SK-N-SH (cell line): ENCODE data around the gene PCGF2. TPM values are rescaled to one million over a fixed set of nuclear protein-coding genes. Genes with fewer than 3 reads are reported as not detected.
A peak's percentile ranks its signal among the peaks of the same experiment; 100 is the strongest.

Experiments used
- CTCF ChIA-PET: fragments of 300-600, 350-600 bp; formaldehyde crosslinking; extraction: SDS; loops from one replicate; lab custom pipeline; 2021; lab: Yijun Ruan, JAX
- POLR2A ChIA-PET: fragments of 350-600 bp; sonication (Branson Sonifier 250); formaldehyde crosslinking; extraction: SDS; loops from one replicate; lab custom pipeline; 2020; ENCODE audit warnings: antibody characterized with exemption, inconsistent platforms; lab: Yijun Ruan, JAX
- DNase-seq: peaks from one replicate; pipeline ENCODE4 v3.0.0; 2012
- H2AFZ ChIP-seq: fragments of 200-600 bp; sonication (generic); 2 replicates; pipeline ENCODE4 v1.8.1; 2016; ENCODE audit warnings: antibody characterized with exemption, mild to moderate bottlenecking, low read depth
- H3F3A ChIP-seq: fragments of 200-600 bp; sonication (generic); replicated peaks from 2 replicates; pipeline ENCODE3; 2016; ENCODE audit warnings: antibody characterized with exemption, mild to moderate bottlenecking; ENCODE audit not compliant: insufficient read depth
- H3K27ac ChIP-seq, 2 experiments: fragments of 200-500 bp in 1 of 2; fragments of 200-600 bp in 1 of 2; sonication (Bioruptor generic) in 1 of 2; sonication (generic), shearing (Covaris generic) in 1 of 2; 2 replicates each; pipeline versions ENCODE4 v1.5.1 to v1.6.1; 2014 to 2016; ENCODE audit warnings: low read depth in 2 of 2, inconsistent platforms in 1 of 2, low read length in 1 of 2, mild to moderate bottlenecking in 1 of 2, mixed read lengths in 1 of 2
- H3K27me3 ChIP-seq: fragments of 200-600 bp; sonication (generic), shearing (Covaris generic); 2 replicates; pipeline ENCODE4 v1.6.1; 2016; ENCODE audit warnings: mixed run types; ENCODE audit not compliant: insufficient read depth
- H3K36me3 ChIP-seq, 2 experiments: fragments of 200-500 bp in 1 of 2; fragments of 200-600 bp in 1 of 2; sonication (Bioruptor generic) in 1 of 2; sonication (generic) in 1 of 2; replicated peaks in 1 of 2; 2 replicates each; pipeline versions ENCODE3 to v1.5.1; 2014 to 2016; ENCODE audit warnings: low read length in 1 of 2, mild to moderate bottlenecking in 1 of 2; ENCODE audit not compliant: insufficient read depth in 2 of 2, control insufficient read depth in 1 of 2
- H3K4me1 ChIP-seq, 2 experiments: fragments of 200-500 bp in 1 of 2; fragments of 200-600 bp in 1 of 2; sonication (Bioruptor generic) in 1 of 2; sonication (generic), shearing (Covaris generic) in 1 of 2; 2 replicates each; pipeline versions ENCODE4 v1.5.1 to v1.6.1; 2014 to 2016; ENCODE audit warnings: low read depth in 1 of 2, low read length in 1 of 2, mixed run types in 1 of 2; ENCODE audit not compliant: insufficient read depth in 2 of 2, control insufficient read depth in 1 of 2
- H3K4me2 ChIP-seq: fragments of 200-600 bp; sonication (generic), shearing (Covaris generic); 2 replicates; pipeline ENCODE4 v1.6.1; 2017; ENCODE audit warnings: mixed run types
- H3K4me3 ChIP-seq, 2 experiments: fragments of 200-500 bp in 1 of 2; fragments of 200-600 bp in 1 of 2; sonication (Bioruptor generic) in 1 of 2; sonication (generic), shearing (Covaris generic) in 1 of 2; 2 replicates each; pipeline versions ENCODE4 v1.5.1 to v1.8.1; 2014 to 2016; ENCODE audit warnings: low read depth in 2 of 2, inconsistent platforms in 1 of 2, low read length in 1 of 2, mild to moderate bottlenecking in 1 of 2, mixed read lengths in 1 of 2, moderate library complexity in 1 of 2
- H3K79me2 ChIP-seq: fragments of 200-600 bp; sonication (generic); 2 replicates; pipeline ENCODE4 v1.8.1; 2017; ENCODE audit warnings: mild to moderate bottlenecking; ENCODE audit not compliant: insufficient read depth
- H3K9ac ChIP-seq: fragments of 200-600 bp; sonication (generic); 2 replicates; pipeline ENCODE4 v1.6.1; 2017; ENCODE audit warnings: mixed run types
- H3K9me2 ChIP-seq: fragments of 200-600 bp; sonication (generic); 2 replicates; pipeline ENCODE4 v1.6.1; 2017; ENCODE audit warnings: mixed run types
- H3K9me3 ChIP-seq: fragments of 200-600 bp; sonication (generic); 2 replicates; pipeline ENCODE4 v1.6.1; 2017; ENCODE audit warnings: mixed run types, mild to moderate bottlenecking, moderate library complexity
- H4K20me1 ChIP-seq: fragments of 200-600 bp; sonication (generic); 2 replicates; pipeline ENCODE4 v1.6.1; 2017; ENCODE audit warnings: mild to moderate bottlenecking, mixed run types; ENCODE audit not compliant: insufficient read depth
- CHD2 ChIP-seq: fragments of 150-350 bp; IDR thresholded peaks from 2 replicates; pipeline ENCODE4 v1.6.1; 2018; ENCODE audit warnings: low read length; ENCODE audit not compliant: partially characterized antibody
- ELF1 ChIP-seq: IDR thresholded peaks from 2 replicates; pipeline ENCODE4 v1.4.0; 2012
- EZH2phosphoT487 ChIP-seq: fragments of 200-600 bp; sonication (generic); IDR thresholded peaks from 2 replicates; pipeline ENCODE4 v1.6.1; 2017; ENCODE audit warnings: low read depth, mixed run types, mild to moderate bottlenecking, antibody characterized with exemption, moderate library complexity, borderline replicate concordance
- FOSL2 ChIP-seq: IDR thresholded peaks from 2 replicates; pipeline ENCODE4 v1.4.0; 2012; ENCODE audit warnings: low read depth, mild to moderate bottlenecking, moderate library complexity, borderline replicate concordance
- JUND ChIP-seq: IDR thresholded peaks from 2 replicates; pipeline ENCODE4 v1.4.0; 2012
- POLR2AphosphoS5 ChIP-seq: IDR thresholded peaks from 2 replicates; pipeline ENCODE4 v1.6.1; 2012; ENCODE audit warnings: low read depth, low read length
- SIN3A ChIP-seq: IDR thresholded peaks from 2 replicates; pipeline ENCODE4 v1.6.1; 2012; ENCODE audit warnings: low read depth, mild to moderate bottlenecking, low read length, moderate library complexity, borderline replicate concordance
- SMC3 ChIP-seq: IDR thresholded peaks from 2 replicates; pipeline ENCODE4 v1.6.1; 2012; ENCODE audit warnings: low read depth, low read length, improper control_type of control experiment
- TCF12 ChIP-seq: IDR thresholded peaks from 2 replicates; pipeline ENCODE4 v1.4.0; 2012
- WGBS: methylation state at CpG from one replicate; pipeline ENCODE4 v1.1.6; 2017; ENCODE audit warnings: low lambda C conversion rate; 5-methylcytosine and 5-hydroxymethylcytosine counted together
- polyA plus RNA-seq, 3 experiments: library from polyadenylated mRNA; depleted of rRNA; stranded (reverse); fragments of >200 nt; gene quantifications; 2 replicates each; pipeline ENCODE4 v1.2.3, GENCODE V29; 2012
- TF ChIP-seq, protein P1 (sequence below): fragments of 200-600 bp; sonication (generic); IDR thresholded peaks from 2 replicates; pipeline ENCODE4 v1.6.1; 2017; ENCODE audit warnings: antibody characterized with exemption, mild to moderate bottlenecking, moderate library complexity
- TF ChIP-seq, protein P2 (sequence below): fragments of 150-350 bp; IDR thresholded peaks from 2 replicates; pipeline ENCODE4 v1.6.1; 2017; ENCODE audit warnings: antibody characterized with exemption, low read length, low read depth, borderline replicate concordance
- TF ChIP-seq, protein P3 (sequence below): IDR thresholded peaks from 2 replicates; pipeline ENCODE4 v1.6.1; 2012; ENCODE audit warnings: mild to moderate bottlenecking, low read depth, low read length, moderate library complexity

Gene PCGF2
- polyA plus RNA-seq, 1 of the 3 experiments (the other 2 are of a cell fraction) = 39.8 TPM

DNA sequence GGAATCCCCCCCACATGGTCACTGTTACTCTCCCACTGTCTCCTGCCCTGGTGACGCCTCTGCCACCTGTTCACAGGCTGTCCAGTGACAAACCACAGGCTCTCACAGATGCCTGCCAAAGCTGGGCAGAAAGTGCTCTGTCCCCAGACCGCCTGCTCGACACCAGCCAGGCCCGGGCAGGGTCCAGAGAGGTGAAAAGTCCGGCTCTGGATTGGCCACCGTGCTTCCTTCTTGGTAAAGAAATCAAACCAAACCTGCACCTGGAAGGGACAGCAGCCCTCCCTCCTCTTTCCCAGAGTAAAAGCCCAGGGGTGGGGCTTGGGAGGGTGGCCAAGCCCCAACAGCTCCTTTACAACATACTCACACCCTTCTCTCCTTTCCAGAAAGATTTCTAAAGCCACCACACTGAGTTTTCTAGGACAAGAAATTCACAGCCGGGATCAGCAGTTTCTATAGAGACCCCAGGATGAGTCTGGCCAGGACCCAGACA lies 6.2 kb downstream of the PCGF2 start:
- Histone ChIP-seq H3K9me2 (no peaks in the 10 kb centered on the region), H3K9ac (peak overlapping the region; percentile 39), H3K4me3 (peak overlapping the region in 1 of 2 experiments; percentile 13; a peak in 1 of 4 replicates), H3K4me2 (peak overlapping the region; percentile 41; the same call in 1 of the 2 replicates), H3K27ac (peak overlapping the region; percentile 83 to 95), H3K4me1 (peaks cover 9 to 64% of the 10 kb centered on the region in 2 experiments; a peak in 2 of 4 replicates), H3K27me3 (no peaks in the 10 kb centered on the region), H4K20me1 (peaks cover 83% of the 10 kb centered on the region), H3F3A (peaks cover 17% of the 10 kb centered on the region), H3K79me2 (peaks cover 82% of the 10 kb centered on the region), H2AFZ (no peak overlapping the region), H3K36me3 (peaks cover 6 to 23% of the 10 kb centered on the region in 2 experiments), H3K9me3 (no peaks in the 10 kb centered on the region)
- TF ChIP-seq CHD2 (no peak), EZH2phosphoT487 (no peak), SMC3 (no peak), FOSL2 (no peak), SIN3A (no peak), TCF12 (no peak), JUND (no peak), ELF1 (no peak), POLR2AphosphoS5 (no peak)
- TF ChIP-seq, protein P1, sequence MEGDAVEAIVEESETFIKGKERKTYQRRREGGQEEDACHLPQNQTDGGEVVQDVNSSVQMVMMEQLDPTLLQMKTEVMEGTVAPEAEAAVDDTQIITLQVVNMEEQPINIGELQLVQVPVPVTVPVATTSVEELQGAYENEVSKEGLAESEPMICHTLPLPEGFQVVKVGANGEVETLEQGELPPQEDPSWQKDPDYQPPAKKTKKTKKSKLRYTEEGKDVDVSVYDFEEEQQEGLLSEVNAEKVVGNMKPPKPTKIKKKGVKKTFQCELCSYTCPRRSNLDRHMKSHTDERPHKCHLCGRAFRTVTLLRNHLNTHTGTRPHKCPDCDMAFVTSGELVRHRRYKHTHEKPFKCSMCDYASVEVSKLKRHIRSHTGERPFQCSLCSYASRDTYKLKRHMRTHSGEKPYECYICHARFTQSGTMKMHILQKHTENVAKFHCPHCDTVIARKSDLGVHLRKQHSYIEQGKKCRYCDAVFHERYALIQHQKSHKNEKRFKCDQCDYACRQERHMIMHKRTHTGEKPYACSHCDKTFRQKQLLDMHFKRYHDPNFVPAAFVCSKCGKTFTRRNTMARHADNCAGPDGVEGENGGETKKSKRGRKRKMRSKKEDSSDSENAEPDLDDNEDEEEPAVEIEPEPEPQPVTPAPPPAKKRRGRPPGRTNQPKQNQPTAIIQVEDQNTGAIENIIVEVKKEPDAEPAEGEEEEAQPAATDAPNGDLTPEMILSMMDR = no peak
- TF ChIP-seq, protein P2, sequence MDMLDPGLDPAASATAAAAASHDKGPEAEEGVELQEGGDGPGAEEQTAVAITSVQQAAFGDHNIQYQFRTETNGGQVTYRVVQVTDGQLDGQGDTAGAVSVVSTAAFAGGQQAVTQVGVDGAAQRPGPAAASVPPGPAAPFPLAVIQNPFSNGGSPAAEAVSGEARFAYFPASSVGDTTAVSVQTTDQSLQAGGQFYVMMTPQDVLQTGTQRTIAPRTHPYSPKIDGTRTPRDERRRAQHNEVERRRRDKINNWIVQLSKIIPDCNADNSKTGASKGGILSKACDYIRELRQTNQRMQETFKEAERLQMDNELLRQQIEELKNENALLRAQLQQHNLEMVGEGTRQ = no peak
- TF ChIP-seq, protein P3, sequence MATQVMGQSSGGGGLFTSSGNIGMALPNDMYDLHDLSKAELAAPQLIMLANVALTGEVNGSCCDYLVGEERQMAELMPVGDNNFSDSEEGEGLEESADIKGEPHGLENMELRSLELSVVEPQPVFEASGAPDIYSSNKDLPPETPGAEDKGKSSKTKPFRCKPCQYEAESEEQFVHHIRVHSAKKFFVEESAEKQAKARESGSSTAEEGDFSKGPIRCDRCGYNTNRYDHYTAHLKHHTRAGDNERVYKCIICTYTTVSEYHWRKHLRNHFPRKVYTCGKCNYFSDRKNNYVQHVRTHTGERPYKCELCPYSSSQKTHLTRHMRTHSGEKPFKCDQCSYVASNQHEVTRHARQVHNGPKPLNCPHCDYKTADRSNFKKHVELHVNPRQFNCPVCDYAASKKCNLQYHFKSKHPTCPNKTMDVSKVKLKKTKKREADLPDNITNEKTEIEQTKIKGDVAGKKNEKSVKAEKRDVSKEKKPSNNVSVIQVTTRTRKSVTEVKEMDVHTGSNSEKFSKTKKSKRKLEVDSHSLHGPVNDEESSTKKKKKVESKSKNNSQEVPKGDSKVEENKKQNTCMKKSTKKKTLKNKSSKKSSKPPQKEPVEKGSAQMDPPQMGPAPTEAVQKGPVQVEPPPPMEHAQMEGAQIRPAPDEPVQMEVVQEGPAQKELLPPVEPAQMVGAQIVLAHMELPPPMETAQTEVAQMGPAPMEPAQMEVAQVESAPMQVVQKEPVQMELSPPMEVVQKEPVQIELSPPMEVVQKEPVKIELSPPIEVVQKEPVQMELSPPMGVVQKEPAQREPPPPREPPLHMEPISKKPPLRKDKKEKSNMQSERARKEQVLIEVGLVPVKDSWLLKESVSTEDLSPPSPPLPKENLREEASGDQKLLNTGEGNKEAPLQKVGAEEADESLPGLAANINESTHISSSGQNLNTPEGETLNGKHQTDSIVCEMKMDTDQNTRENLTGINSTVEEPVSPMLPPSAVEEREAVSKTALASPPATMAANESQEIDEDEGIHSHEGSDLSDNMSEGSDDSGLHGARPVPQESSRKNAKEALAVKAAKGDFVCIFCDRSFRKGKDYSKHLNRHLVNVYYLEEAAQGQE = no peak
- DNase-seq = peak; percentile 65
- ChIA-PET CTCF (interaction anchor here (0.9 to 7.4 kb wide), 3 partner anchors 8 to 68 kb away, joined by 3 to 88 read pairs (median 10); partner anchors contain the start of gene CISD3), POLR2A (interaction anchor here (0.6 to 1.7 kb wide), 3 partner anchors 10 to 18 kb away, joined by 3 to 12 read pairs (median 8); partner anchors contain the start of gene PSMB3)
- WGBS = 83% methylated on average over 3 of the region's 7 CpGs
